Measurements from ENCODE around the gene TUBAL3.

GRCh38 chr10:5447056-5447455 lies 42.4 kb upstream of the TUBAL3 start:
- TF ChIP-seq, protein P1, sequence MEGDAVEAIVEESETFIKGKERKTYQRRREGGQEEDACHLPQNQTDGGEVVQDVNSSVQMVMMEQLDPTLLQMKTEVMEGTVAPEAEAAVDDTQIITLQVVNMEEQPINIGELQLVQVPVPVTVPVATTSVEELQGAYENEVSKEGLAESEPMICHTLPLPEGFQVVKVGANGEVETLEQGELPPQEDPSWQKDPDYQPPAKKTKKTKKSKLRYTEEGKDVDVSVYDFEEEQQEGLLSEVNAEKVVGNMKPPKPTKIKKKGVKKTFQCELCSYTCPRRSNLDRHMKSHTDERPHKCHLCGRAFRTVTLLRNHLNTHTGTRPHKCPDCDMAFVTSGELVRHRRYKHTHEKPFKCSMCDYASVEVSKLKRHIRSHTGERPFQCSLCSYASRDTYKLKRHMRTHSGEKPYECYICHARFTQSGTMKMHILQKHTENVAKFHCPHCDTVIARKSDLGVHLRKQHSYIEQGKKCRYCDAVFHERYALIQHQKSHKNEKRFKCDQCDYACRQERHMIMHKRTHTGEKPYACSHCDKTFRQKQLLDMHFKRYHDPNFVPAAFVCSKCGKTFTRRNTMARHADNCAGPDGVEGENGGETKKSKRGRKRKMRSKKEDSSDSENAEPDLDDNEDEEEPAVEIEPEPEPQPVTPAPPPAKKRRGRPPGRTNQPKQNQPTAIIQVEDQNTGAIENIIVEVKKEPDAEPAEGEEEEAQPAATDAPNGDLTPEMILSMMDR (IDR thresholded peaks at IDR 0.05), result no peak
- TF ChIP-seq POLR2A (IDR thresholded peaks at IDR 0.05), result no peak
